Heart left ventricle (tissue), 13 donors: ENCODE measurements around the gene VPS26B.

Source experiments
- POLR2A ChIP-seq, 2 donors: fragments of 450-650 bp; IDR thresholded peaks; one replicate each; pipeline ENCODE4 v1.6.1; 2017; ENCODE audit warnings: antibody characterized with exemption in 2 of 2, mild to moderate bottlenecking in 2 of 2, moderate library complexity in 2 of 2
- TF ChIP-seq, protein P1 (sequence below), 12 donors: fragments of 200-600 bp; sonication (generic) in 4 of 12; IDR thresholded peaks; one replicate each; pipeline versions ENCODE4 v1.5.0 to v1.8.0; 2018 to 2022; ENCODE audit warnings: antibody characterized with exemption in 12 of 12, mild to moderate bottlenecking in 5 of 12
- donor health status: ischemic (EF 13 %, LVEDD 7.1; RV severe dilation, severe dysfunction).
- donor health status: DM: no; HTN: yes; CAD: no.
- donor health status: DM: no; HTN: no; CAD: no.
- donor health status: ischemic (EF 25% LVEDD 6.9; RV normal size, moderate dysfunction).
- donor health status: ischemic (EF 25% LVEDD 5.7; RV mildly dilated, moderate dysfunction).
- donor health status: ischemic (EF 35%, LVEDD 5.7; RV mildly dilated, moderate dysfunction).
- donor health status: nonischemic (EF 11% LVEDD 7.7; RV severe dilation, severe dysfunction).
- donor health status: DM: yes; HTN: yes; CAD: no.
- donor health status: PGD.
- donor health status: ischemic (EF 29% LVEDD 5.4; RV normal size, mild dysfunction).
- donor health status: nonischemic (EF 23%, LVEDD 6.1; RV moderate dilation, normal function).

DNA sequence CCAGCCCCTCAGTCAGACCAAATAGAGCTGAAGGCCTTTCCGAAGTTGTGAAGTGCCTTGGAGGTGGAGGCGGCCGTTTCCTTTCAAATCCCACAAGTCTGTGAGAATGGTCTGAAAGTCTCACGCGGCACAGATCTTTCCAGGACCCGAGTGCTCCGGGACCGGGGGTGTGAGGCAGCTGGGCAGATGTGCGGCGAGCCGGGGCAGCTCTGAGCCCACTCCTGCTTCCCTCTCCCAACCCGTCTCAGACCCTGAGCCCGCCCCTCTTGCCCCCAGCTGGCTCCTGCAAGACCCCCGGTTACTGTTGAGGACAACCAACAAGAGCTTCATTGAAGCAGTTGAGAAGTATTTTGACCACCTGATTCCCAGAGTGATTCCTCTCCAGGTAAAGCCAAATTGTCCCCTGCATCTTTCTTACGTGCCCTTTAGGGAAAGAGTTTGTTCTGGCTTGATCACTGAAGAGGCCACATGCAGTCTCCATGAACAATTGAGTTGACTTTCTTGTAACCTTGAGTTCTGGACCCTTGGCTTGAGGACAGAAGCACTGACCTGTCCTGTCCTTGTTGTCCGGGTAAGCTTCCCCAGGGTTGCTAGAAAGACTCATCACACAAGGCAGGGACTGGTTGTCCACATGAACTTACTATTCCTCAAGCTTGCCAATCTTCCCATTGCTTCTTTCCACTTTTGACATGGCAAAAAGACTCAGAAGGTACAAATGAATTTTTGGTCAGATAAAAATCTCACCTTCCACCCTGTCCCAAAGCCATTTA is 59.2 kb downstream of the VPS26B start:
- TF ChIP-seq, protein P1, sequence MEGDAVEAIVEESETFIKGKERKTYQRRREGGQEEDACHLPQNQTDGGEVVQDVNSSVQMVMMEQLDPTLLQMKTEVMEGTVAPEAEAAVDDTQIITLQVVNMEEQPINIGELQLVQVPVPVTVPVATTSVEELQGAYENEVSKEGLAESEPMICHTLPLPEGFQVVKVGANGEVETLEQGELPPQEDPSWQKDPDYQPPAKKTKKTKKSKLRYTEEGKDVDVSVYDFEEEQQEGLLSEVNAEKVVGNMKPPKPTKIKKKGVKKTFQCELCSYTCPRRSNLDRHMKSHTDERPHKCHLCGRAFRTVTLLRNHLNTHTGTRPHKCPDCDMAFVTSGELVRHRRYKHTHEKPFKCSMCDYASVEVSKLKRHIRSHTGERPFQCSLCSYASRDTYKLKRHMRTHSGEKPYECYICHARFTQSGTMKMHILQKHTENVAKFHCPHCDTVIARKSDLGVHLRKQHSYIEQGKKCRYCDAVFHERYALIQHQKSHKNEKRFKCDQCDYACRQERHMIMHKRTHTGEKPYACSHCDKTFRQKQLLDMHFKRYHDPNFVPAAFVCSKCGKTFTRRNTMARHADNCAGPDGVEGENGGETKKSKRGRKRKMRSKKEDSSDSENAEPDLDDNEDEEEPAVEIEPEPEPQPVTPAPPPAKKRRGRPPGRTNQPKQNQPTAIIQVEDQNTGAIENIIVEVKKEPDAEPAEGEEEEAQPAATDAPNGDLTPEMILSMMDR (IDR thresholded peaks at IDR 0.05), result no peak
- no peak for TF ChIP-seq POLR2A (IDR thresholded peaks at IDR 0.05)
